H1 (cell line): ENCODE results near the gene OR2A25. TPM values are rescaled to one million over a fixed set of nuclear protein-coding genes. Genes with fewer than 3 reads are reported as not detected.

Source experiments
- CTCF ChIA-PET: fragments of 300-600 bp; sonication (Branson Sonifier 250); formaldehyde crosslinking; loops from one replicate; lab custom pipeline; 2021; ENCODE audit not compliant: partially characterized antibody; lab: Charles Lee
- POLR2A ChIA-PET: fragments of 300-600 bp; sonication (Branson Sonifier 250); formaldehyde crosslinking; loops from one replicate; lab custom pipeline; 2021; ENCODE audit warnings: inconsistent platforms; ENCODE audit not compliant: partially characterized antibody; lab: Charles Lee
- DNase-seq, 2 experiments: peaks; one replicate each; pipeline versions ENCODE4 v3.0.0 to v3.0.0-alpha.2; 2010 to 2022; ENCODE audit warnings: low spot score in 2 of 2, low read depth in 1 of 2, mixed read lengths in 1 of 2
- FAIRE-seq: peaks from 2 replicates; lab custom pipeline; 2011; peaks lifted over from hg19 to GRCh38; lab: Jason Lieb, UNC
- H2AFZ ChIP-seq: 2 replicates; pipeline ENCODE4 v1.8.1; 2012; ENCODE audit warnings: low read length, inconsistent platforms
- H2AK5ac ChIP-seq: 2 replicates; pipeline ENCODE4 v1.6.1; 2013; ENCODE audit warnings: low read depth, low read length
- H2BK120ac ChIP-seq: replicated peaks from 2 replicates; pipeline ENCODE3; 2013; ENCODE audit warnings: low read depth, low read length, inconsistent platforms
- H2BK12ac ChIP-seq: 2 replicates; pipeline ENCODE4 v1.6.1; 2013; ENCODE audit warnings: low read depth, low read length
- H2BK15ac ChIP-seq: 2 replicates; pipeline ENCODE4 v1.6.1; 2013; ENCODE audit warnings: low read length
- H2BK20ac ChIP-seq: 2 replicates; pipeline ENCODE4 v1.6.1; 2013; ENCODE audit warnings: low read length
- H2BK5ac ChIP-seq: 2 replicates; pipeline ENCODE4 v1.6.1; 2013; ENCODE audit warnings: low read depth, low read length
- H3K14ac ChIP-seq: 2 replicates; pipeline ENCODE4 v1.6.1; 2013; ENCODE audit warnings: inconsistent platforms; ENCODE audit not compliant: insufficient read length
- H3K18ac ChIP-seq: 2 replicates; pipeline ENCODE4 v1.6.1; 2013; ENCODE audit warnings: low read length; ENCODE audit errors: extremely low read depth
- H3K23ac ChIP-seq: 2 replicates; pipeline ENCODE4 v1.6.1; 2013; ENCODE audit warnings: inconsistent platforms; ENCODE audit not compliant: insufficient read length
- H3K23me2 ChIP-seq: 2 replicates; pipeline ENCODE4 v1.6.1; 2013; ENCODE audit warnings: low read depth, low read length
- H3K27ac ChIP-seq: 2 replicates; pipeline ENCODE4 v1.6.1; 2011; ENCODE audit warnings: low read depth, low read length, inconsistent platforms
- H3K27me3 ChIP-seq, 4 experiments: replicated peaks in 1 of 4; 1 replicate in 1 of 4; 2 replicates in 3 of 4; pipeline versions ENCODE4 v1.6.1 to v1.8.1; 2011 to 2013; ENCODE audit warnings: low read length in 3 of 4, mild to moderate bottlenecking in 3 of 4, inconsistent platforms in 2 of 4, mixed read lengths in 2 of 4, moderate library complexity in 1 of 4; ENCODE audit not compliant: control insufficient read depth in 3 of 4, insufficient read depth in 3 of 4; ENCODE audit errors: extremely low read depth in 1 of 4
- H3K36me3 ChIP-seq, 4 experiments: 2 replicates each; pipeline versions ENCODE4 v1.6.1 to v1.8.1; 2011 to 2013; ENCODE audit warnings: mild to moderate bottlenecking in 4 of 4, low read length in 3 of 4, moderate library complexity in 2 of 4, control low read depth in 1 of 4, inconsistent platforms in 1 of 4; ENCODE audit not compliant: insufficient read depth in 4 of 4, control insufficient read depth in 2 of 4
- H3K4ac ChIP-seq: replicated peaks from 2 replicates; pipeline ENCODE3; 2013; ENCODE audit warnings: low read length, low read depth, mixed read lengths, inconsistent platforms; ENCODE audit not compliant: insufficient read length
- H3K4me1 ChIP-seq, 4 experiments: replicated peaks in 1 of 4; 1 replicate in 1 of 4; 2 replicates in 3 of 4; pipeline versions ENCODE4 v1.6.1 to v1.8.1; 2011 to 2013; ENCODE audit warnings: low read length in 3 of 4, inconsistent platforms in 2 of 4, mixed read lengths in 1 of 4; ENCODE audit not compliant: insufficient read depth in 4 of 4, control insufficient read depth in 3 of 4
- H3K4me2 ChIP-seq, 2 experiments: 2 replicates each; pipeline versions ENCODE4 v1.6.1 to v1.8.1; 2011 to 2013; ENCODE audit warnings: low read depth in 2 of 2, low read length in 2 of 2, control low read depth in 1 of 2, inconsistent platforms in 1 of 2, mild to moderate bottlenecking in 1 of 2; ENCODE audit not compliant: insufficient read depth in 1 of 2
- H3K4me3 ChIP-seq, 4 experiments: fragments of 200-600, 300-600 bp in 1 of 4; sonication (generic), shearing (Covaris generic), sonication (Bioruptor Twin) in 1 of 4; 2 replicates each; pipeline versions ENCODE4 v1.5.1 to v1.8.1; 2011 to 2016; ENCODE audit warnings: low read length in 4 of 4, low read depth in 3 of 4, control low read depth in 2 of 4, inconsistent platforms in 2 of 4, mild to moderate bottlenecking in 2 of 4, mixed read lengths in 1 of 4, moderate library complexity in 1 of 4; ENCODE audit not compliant: insufficient read depth in 2 of 4; ENCODE audit errors: extremely low read depth in 1 of 4
- H3K56ac ChIP-seq: replicated peaks from 2 replicates; pipeline ENCODE3; 2013; ENCODE audit warnings: low read depth, mild to moderate bottlenecking, mixed read lengths, low read length, inconsistent platforms; ENCODE audit not compliant: insufficient read length
- H3K79me1 ChIP-seq: 2 replicates; pipeline ENCODE4 v1.6.1; 2013; ENCODE audit warnings: low read depth, low read length, control low read depth
- H3K79me2 ChIP-seq, 2 experiments: 2 replicates each; pipeline versions ENCODE4 v1.6.1 to v1.8.1; 2012 to 2013; ENCODE audit warnings: low read length in 2 of 2, mild to moderate bottlenecking in 2 of 2, inconsistent platforms in 1 of 2; ENCODE audit not compliant: insufficient read depth in 2 of 2, control insufficient read depth in 1 of 2
- H3K9ac ChIP-seq, 4 experiments: replicated peaks in 1 of 4; 1 replicate in 1 of 4; 2 replicates in 3 of 4; pipeline versions ENCODE4 v1.6.1 to v1.8.1; 2011 to 2013; ENCODE audit warnings: low read depth in 3 of 4, low read length in 3 of 4, control low read depth in 2 of 4, mild to moderate bottlenecking in 2 of 4, moderate library complexity in 2 of 4, inconsistent platforms in 1 of 4; ENCODE audit errors: extremely low read depth in 1 of 4
- H3K9me3 ChIP-seq, 2 experiments: 2 replicates each; pipeline versions ENCODE4 v1.6.1 to v1.8.1; 2012 to 2013; ENCODE audit warnings: mild to moderate bottlenecking in 2 of 2, moderate library complexity in 2 of 2, control low read depth in 1 of 2, inconsistent platforms in 1 of 2, low read depth in 1 of 2, low read length in 1 of 2, mixed read lengths in 1 of 2; ENCODE audit not compliant: insufficient read depth in 2 of 2
- H4K20me1 ChIP-seq, 2 experiments: replicated peaks in 1 of 2; 2 replicates each; pipeline versions ENCODE3 to v1.8.1; 2011 to 2013; ENCODE audit warnings: inconsistent platforms in 2 of 2, low read length in 2 of 2, mild to moderate bottlenecking in 1 of 2; ENCODE audit not compliant: insufficient read depth in 2 of 2, control insufficient read depth in 1 of 2
- H4K5ac ChIP-seq: 2 replicates; pipeline ENCODE4 v1.6.1; 2013; ENCODE audit warnings: low read length, low read depth, mixed read lengths, inconsistent platforms; ENCODE audit not compliant: insufficient read length
- H4K8ac ChIP-seq: 2 replicates; pipeline ENCODE4 v1.8.0; 2013; ENCODE audit warnings: mild to moderate bottlenecking, moderate library complexity, low read length, inconsistent platforms; ENCODE audit not compliant: insufficient read depth; ENCODE audit errors: extremely low read depth
- H4K91ac ChIP-seq: replicated peaks from 2 replicates; pipeline ENCODE3; 2013; ENCODE audit warnings: low read length, mixed read lengths, inconsistent platforms; ENCODE audit not compliant: insufficient read length
- CEBPB ChIP-seq: IDR thresholded peaks from 2 replicates; pipeline ENCODE4 v1.6.1; 2012; ENCODE audit warnings: low read depth, low read length
- RAD21 ChIP-seq, 2 experiments: IDR thresholded peaks in 1 of 2; conservative IDR thresholded peaks in 1 of 2; 2 replicates each; pipeline ENCODE4 v1.6.1; 2011; ENCODE audit warnings: low read depth in 2 of 2, low read length in 2 of 2, improper control_type of control experiment in 1 of 2, inconsistent platforms in 1 of 2, mild to moderate bottlenecking in 1 of 2, moderate library complexity in 1 of 2
- WGBS, 2 experiments: shearing (Covaris generic) in 1 of 2; methylation state at CpG; one replicate each; pipeline versions ENCODE4 v1.1.6 to v1.1.7; 2013 to 2015; ENCODE audit warnings: low lambda C conversion rate in 2 of 2, mixed read lengths in 2 of 2, inconsistent platforms in 1 of 2, low coverage in 1 of 2, missing lambda C conversion rate in 1 of 2; ENCODE audit not compliant: insufficient replicate concordance in 2 of 2, insufficient coverage in 1 of 2, insufficient read length in 1 of 2; ENCODE audit errors: extremely low coverage in 1 of 2, missing lambda C conversion rate in 1 of 2; 5-methylcytosine and 5-hydroxymethylcytosine counted together
- polyA plus RNA-seq, 7 experiments: library from polyadenylated mRNA; depleted of rRNA in 3 of 7; stranded (reverse) in 5 of 7; unstranded in 2 of 7; fragments of >200 nt in 5 of 7; fragments of 200-250 nt in 2 of 7; gene quantifications; 1 replicate in 5 of 7; 2 replicates in 1 of 7; 4 replicates in 1 of 7; pipeline versions ENCODE4 v1.2.1 to v1.2.3, GENCODE V29; 2011 to 2013; ENCODE audit warnings: missing spikeins in 2 of 7, mixed read lengths in 2 of 7
- total RNA-seq: library from RNA; stranded (reverse); fragmentation: NEBNext Ultra II Directional; extraction: Animal tissue kit (Norgen Biotek cat#: 25700); gene quantifications from 2 replicates; pipeline ENCODE4 v1.2.1, GENCODE V29; 2021
- TF ChIP-seq, protein P1 (sequence below), 3 experiments: IDR thresholded peaks; 1 replicate in 2 of 3; 2 replicates in 1 of 3; pipeline versions ENCODE4 v1.5.1 to v1.6.1; 2011; ENCODE audit warnings: low read length in 3 of 3, mild to moderate bottlenecking in 3 of 3, inconsistent platforms in 2 of 3, low read depth in 1 of 3, moderate library complexity in 1 of 3; ENCODE audit not compliant: insufficient read depth in 1 of 3; ENCODE audit errors: control extremely low read depth in 1 of 3

Gene OR2A25
- total and polyA plus RNA-seq, 2 of the 8 experiments (the other 6 are each of a cell fraction or from before 2014, with no cell fraction given) = not detected

DNA sequence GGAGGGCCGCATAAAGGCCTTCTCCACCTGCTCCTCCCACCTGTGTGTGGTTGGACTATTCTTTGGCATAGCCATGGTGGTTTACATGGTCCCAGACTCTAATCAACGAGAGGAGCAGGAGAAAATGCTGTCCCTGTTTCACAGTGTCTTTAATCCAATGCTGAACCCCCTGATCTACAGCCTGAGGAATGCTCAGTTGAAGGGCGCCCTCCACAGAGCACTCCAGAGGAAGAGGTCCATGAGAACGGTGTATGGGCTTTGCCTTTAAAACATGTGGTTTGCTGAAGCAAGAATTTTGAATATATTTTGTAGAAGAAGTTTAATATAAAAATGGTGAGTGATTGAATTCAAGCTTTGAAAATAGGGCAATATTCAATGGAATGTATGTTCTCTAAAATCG, 40.7 kb downstream of the OR2A25 start:
- Histone ChIP-seq H3K4me2 (no peak overlapping the region), H2BK15ac (no peak overlapping the region), H3K4me3 (no peak overlapping the region), H3K9me3 (no peaks in the 10 kb centered on the region), H4K91ac (no peak overlapping the region), H3K18ac (no peak overlapping the region), H2BK20ac (no peak overlapping the region), H4K5ac (no peak overlapping the region), H4K8ac (no peak overlapping the region), H3K14ac (no peak overlapping the region), H3K56ac (no peak overlapping the region), H3K79me1 (no peaks in the 10 kb centered on the region), H2BK12ac (no peak overlapping the region), H4K20me1 (no peaks in the 10 kb centered on the region), H2BK5ac (no peak overlapping the region), H3K23me2 (no peaks in the 10 kb centered on the region), H3K4me1 (no peaks in the 10 kb centered on the region), H3K36me3 (no peaks in the 10 kb centered on the region), H2BK120ac (no peak overlapping the region), H3K27ac (no peak overlapping the region), H3K79me2 (no peaks in the 10 kb centered on the region), H2AK5ac (no peak overlapping the region), H3K27me3 (no peaks in the 10 kb centered on the region), H3K4ac (no peak overlapping the region), H2AFZ (no peak overlapping the region), H3K23ac (no peak overlapping the region), H3K9ac (no peak overlapping the region)
- CTCF ChIA-PET = interaction anchor here (1.1 kb wide), 1 partner anchor 58 kb away, joined by 4 read pairs; no protein-coding TSS in a partner anchor
- no peak for FAIRE-seq
- DNase-seq = no peak
- 70% methylated on average over 5 of the region's 5 CpGs; no CpG with 5 or more reads in 1 of the 2 experiments for WGBS, 2 experiments
- POLR2A ChIA-PET = no interaction called here
- TF ChIP-seq RAD21 (IDR thresholded peaks at IDR 0.05 in 1 of 2, conservative IDR thresholded peaks at IDR 0.05 in 1 of 2; ENCODE audit: low read depth in 2 of 2, low read length in 2 of 2) = peak; percentile 57 to 61
- TF ChIP-seq, protein P1, sequence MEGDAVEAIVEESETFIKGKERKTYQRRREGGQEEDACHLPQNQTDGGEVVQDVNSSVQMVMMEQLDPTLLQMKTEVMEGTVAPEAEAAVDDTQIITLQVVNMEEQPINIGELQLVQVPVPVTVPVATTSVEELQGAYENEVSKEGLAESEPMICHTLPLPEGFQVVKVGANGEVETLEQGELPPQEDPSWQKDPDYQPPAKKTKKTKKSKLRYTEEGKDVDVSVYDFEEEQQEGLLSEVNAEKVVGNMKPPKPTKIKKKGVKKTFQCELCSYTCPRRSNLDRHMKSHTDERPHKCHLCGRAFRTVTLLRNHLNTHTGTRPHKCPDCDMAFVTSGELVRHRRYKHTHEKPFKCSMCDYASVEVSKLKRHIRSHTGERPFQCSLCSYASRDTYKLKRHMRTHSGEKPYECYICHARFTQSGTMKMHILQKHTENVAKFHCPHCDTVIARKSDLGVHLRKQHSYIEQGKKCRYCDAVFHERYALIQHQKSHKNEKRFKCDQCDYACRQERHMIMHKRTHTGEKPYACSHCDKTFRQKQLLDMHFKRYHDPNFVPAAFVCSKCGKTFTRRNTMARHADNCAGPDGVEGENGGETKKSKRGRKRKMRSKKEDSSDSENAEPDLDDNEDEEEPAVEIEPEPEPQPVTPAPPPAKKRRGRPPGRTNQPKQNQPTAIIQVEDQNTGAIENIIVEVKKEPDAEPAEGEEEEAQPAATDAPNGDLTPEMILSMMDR (IDR thresholded peaks at IDR 0.05; ENCODE audit: control extremely low read depth in 1 of 3, insufficient read depth in 1 of 3, low read depth in 1 of 3, low read length in 3 of 3) = peak; percentile 18 to 42 (median 32); a peak in 3 of 4 replicates
- no peak for TF ChIP-seq CEBPB
